Astrocyte of the spinal cord (primary cell): Measurements from ENCODE around the gene PGLYRP2.

ENCODE experiments used
- DNase-seq: peaks from one replicate; pipeline ENCODE4 v3.0.0; 2011; ENCODE audit warnings: low read depth, low spot score
- H3K4me3 ChIP-seq: 2 replicates; pipeline ENCODE4 v1.5.1; 2011; ENCODE audit warnings: low read depth, mild to moderate bottlenecking, low read length, moderate library complexity
- in situ Hi-C: cut with HindIII; loops from 2 replicates; pipeline ENCODE4 v1.10.0; 2017; ENCODE audit warnings: low sequenced_read_pairs
- TF ChIP-seq, protein P1 (sequence below): IDR thresholded peaks from 2 replicates; pipeline ENCODE4 v1.5.1; 2012; ENCODE audit warnings: low read depth, mild to moderate bottlenecking, low read length, inconsistent platforms

PGLYRP2 gene

DNA sequence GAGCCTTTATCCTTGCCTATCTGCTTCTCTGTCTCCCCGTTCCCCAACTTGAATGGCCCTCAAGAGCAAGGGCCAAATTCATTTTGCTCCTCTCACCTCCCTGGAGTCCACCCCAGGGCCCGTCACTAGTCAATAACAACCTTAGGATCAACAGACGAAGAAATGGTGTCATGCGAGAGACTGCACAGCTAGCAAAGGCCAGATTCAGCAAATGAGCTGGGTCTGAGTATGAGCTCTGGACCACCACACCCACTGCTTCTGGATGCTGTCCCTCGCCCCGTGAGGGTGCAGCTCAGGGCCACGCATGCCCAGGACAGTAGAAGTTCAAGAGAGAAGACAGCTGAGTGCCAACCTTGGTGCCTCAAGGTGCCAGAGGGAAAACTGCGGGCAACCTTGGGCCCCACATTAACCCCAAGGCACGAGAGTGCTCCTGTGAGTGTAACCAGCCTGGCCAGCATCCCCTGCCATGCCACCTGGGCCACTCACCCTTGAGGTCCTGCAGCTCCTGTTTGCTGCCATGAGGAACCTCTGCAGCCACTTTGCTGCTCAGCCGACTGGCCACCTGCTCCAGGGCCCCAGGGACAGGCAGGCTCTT lies 48.7 kb downstream of the PGLYRP2 start:
- TF ChIP-seq, protein P1, sequence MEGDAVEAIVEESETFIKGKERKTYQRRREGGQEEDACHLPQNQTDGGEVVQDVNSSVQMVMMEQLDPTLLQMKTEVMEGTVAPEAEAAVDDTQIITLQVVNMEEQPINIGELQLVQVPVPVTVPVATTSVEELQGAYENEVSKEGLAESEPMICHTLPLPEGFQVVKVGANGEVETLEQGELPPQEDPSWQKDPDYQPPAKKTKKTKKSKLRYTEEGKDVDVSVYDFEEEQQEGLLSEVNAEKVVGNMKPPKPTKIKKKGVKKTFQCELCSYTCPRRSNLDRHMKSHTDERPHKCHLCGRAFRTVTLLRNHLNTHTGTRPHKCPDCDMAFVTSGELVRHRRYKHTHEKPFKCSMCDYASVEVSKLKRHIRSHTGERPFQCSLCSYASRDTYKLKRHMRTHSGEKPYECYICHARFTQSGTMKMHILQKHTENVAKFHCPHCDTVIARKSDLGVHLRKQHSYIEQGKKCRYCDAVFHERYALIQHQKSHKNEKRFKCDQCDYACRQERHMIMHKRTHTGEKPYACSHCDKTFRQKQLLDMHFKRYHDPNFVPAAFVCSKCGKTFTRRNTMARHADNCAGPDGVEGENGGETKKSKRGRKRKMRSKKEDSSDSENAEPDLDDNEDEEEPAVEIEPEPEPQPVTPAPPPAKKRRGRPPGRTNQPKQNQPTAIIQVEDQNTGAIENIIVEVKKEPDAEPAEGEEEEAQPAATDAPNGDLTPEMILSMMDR, result no peak
- no peak for DNase-seq
- in situ Hi-C loops, result no loop called here
- no peak overlapping the region for H3K4me3 ChIP-seq

- in situ Hi-C loops, result no loop called here
- TF ChIP-seq, protein P1, result no peak
- DNase-seq, result no peak
- H3K4me3 ChIP-seq, result no peak overlapping the region
These were observed 49.4 kb downstream of the PGLYRP2 start for GRCh38 chr19:15429825-15430467.

GRCh38 chr19:15428956-15429824 lies 50.1 kb downstream of the PGLYRP2 start:
- no peak for DNase-seq
- in situ Hi-C loops, result no loop called here
- no peak overlapping the region for H3K4me3 ChIP-seq
- TF ChIP-seq, protein P1, result no peak

- in situ Hi-C loops, result no loop called here
- H3K4me3 ChIP-seq, result no peak overlapping the region
- TF ChIP-seq, protein P1, result no peak
- no peak for DNase-seq
These were observed 51.3 kb downstream of the PGLYRP2 start for GRCh38 chr19:15427991-15428471.

GRCh38 chr19:15427350-15427700 lies 52.0 kb downstream of the PGLYRP2 start:
- in situ Hi-C loops, result no loop called here
- no peak overlapping the region for H3K4me3 ChIP-seq
- TF ChIP-seq, protein P1, result no peak
- DNase-seq, result no peak

DNA sequence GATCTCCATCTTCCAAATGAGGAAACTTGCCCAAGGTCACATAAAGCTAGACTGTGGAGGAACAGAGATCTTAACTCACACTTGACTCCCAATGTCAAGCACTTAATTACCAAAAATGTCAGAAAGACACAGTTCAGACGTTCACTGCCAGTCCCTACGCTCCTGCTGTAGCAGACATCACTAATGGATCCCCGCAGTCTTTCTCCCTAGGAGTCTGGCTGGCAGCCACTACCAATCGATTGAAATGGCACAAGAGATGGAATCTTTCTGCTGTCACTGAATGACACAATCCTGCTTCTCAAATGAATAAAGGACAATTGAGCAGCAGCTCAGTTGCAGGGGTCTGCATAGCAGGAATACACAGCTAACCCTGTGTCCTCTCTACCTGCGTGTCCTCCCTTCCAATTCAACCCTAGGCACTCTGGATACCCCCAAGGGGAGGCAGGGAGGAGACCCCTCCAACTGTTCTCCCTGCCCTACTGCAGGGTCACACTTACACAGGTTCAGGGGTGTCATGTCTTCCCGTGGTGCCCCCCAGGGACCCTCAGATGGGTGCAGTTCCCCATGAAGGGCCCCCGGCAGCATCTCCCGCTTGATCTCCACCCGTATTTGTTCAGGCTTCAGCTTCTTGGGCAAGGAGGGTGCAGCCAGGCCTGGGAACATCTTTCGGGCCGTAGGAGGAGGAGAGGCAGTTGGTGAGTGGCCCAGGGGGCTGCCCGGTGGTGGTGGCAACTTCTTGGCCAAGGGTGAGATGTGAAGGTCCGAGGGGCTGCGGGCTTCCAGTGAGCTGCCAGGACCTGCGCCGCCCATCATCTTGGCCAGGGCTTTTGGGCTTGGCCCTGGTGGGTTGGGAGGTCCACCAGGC lies 52.6 kb downstream of the PGLYRP2 start:
- DNase-seq, result no peak
- in situ Hi-C loops, result no loop called here
- TF ChIP-seq, protein P1, result no peak
- no peak overlapping the region for H3K4me3 ChIP-seq
